HT1080 (cell line): Measurements from ENCODE around the gene CAPN8. TPM values are rescaled to one million over a fixed set of nuclear protein-coding genes. Genes with fewer than 3 reads are reported as not detected.

Source experiments
- DNase-seq: peaks from one replicate; pipeline ENCODE4 v3.0.0-alpha.2; 2015; ENCODE audit warnings: low read depth
- total RNA-seq: library from RNA; depleted of rRNA; stranded (reverse); fragments of >200 nt; shearing (Covaris generic); gene quantifications from 2 replicates; pipeline ENCODE4 v1.2.3, GENCODE V29; 2014

CAPN8 gene
- total RNA-seq, 1 experiment from 2014 or later, result not detected

DNA sequence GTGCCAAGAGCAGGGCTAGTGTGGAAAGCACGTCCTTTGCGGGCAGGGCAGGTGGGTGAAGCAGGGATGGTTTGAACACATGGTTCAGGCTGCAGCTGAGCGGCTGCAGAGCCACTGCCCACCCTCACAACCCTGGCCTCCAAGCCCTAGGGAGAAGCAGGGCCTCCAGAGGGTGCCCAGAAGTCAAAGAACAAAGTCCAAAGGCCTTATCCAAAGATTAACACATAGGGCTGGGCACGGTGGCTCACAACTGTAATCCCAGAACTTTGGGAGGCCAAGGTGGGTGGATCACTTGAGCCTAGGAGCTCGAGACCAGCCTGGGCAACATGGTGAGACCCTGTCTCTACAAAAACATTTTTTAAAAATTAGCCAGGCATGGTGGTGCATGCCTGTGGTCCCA is 46.8 kb downstream of the CAPN8 start:
- DNase-seq, result no peak

DNA sequence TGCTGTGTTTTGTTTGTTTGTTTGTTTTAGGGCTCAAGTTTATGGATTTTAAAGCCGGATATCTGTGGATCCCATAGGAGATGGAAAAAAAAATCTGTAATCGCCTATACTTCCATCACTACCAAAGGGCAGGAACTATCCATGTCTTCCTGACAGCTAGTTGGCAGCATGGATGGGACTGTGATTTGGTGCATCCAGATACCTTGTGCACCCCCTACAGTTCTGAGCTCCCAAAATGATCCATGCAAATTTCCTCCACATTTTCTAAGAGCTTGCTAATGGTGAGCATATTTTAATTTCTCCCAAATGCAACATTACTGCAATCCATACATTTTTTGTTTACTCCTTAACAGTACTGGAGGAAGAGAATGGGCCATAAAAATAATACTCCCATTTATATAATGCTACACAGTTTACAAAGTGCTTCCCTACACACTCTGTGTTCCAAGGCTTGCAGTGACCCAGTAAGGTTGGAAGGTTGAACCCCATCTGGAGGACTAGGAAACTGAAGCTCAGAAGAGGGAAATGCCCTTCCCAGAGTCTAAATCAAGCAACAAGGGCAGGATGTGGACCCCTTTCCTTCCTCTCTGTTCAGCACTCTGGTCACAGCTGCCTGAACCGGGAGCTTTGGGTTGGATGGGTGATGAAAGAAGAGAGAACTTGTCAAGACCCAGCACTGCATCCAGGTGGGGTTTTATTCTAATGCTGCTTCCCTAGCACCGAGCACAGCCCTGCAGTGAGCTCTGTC is 48.0 kb downstream of the CAPN8 start:
- DNase-seq, result no peak

DNA sequence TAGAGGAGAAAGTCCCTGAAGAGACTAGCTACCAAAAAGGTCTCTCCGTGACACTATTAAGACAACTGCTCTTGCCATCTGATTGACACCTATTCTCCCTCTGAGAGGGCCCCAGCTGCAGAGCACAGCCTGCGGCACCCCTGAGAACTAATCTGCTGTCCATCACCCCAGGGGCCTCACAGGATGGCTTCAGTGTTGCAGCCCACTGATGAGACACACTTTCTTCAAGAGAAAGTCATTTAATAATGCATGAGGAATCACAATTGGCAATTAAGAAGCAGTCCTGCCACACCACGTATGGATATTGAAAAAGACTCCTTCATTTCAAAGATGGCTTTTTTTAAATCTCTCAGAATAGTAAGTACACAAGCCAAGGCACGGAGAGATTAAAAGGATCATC is 48.9 kb downstream of the CAPN8 start:
- DNase-seq, result no peak

DNA sequence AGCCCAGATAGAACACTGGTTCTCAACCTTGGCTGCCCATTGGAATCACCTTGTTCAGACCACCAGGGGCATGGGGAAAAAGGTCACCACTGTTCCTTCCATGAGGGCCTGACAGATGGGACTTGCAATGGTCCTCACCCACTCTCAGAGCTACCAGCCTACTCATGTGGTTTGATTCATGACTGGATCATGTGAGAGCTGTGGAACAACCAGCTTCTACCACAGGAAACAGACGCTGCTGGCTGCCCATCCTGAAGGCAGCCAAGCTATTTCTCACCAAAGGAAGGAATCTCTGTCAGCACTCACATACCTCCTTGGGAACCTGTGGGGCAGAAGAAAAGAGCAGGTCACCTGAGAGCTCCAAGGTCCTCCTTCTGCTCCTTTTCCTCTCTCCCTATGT is 53.6 kb downstream of the CAPN8 start:
- no peak for DNase-seq

DNA sequence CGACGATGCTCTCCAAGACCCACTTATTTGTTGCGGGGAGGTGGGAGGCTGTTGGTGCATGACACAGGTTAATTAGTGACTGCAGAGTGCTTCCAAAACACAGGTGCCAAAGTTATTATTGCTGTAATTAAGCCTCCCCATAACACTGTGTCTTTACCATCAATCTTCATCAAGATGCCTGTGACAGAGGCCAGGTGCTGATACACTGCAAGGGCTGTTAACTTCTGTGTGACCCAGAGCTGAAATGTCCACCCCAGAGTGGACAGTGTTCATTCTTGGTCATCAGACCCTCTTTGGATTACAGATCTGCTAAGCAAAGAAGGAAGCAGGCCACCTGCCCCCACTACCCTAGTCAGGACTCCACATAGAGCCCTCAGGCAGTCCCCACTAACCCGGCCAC is 55.5 kb downstream of the CAPN8 start:
- no peak for DNase-seq

DNA sequence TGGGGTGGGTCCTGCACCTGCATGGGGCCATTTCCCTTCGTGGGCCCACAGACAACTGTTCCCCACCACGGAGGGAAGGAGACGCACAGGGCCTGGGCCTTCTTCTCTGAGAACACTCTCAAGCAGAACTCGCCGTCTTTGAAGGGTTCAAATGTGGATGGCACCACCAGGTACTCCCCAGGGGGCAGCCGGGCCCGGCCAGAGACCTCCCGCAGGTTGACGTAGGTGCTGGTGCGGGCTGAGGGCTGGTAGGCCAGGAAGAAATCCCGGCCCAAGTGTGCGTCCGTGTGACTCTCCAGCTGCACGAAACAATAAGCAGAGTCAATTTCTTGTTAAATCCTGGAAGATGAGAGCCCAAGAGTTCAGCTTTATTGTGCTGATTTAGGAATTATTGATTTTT is 56.4 kb downstream of the CAPN8 start:
- DNase-seq, result no peak

DNA sequence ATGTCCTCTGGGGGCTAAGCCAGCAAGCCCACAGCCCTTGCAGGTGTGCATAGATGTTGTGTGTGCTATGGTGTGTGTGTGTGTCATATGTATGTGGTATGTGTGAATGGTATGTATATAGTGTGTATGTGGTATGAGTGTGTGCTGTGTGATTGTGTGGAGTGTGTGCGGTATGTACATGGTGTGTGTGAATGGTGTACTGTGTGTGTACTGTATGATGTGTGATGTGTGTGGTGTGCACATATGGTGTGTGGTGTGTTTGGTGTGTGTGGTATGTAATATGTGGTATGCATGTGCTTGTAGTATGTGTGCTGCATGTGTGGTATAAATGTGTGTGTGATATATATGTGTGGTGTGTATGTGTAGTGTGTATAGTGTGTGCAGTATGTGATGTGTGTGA is 107.0 kb downstream of the CAPN8 start:
- DNase-seq, result no peak

DNA sequence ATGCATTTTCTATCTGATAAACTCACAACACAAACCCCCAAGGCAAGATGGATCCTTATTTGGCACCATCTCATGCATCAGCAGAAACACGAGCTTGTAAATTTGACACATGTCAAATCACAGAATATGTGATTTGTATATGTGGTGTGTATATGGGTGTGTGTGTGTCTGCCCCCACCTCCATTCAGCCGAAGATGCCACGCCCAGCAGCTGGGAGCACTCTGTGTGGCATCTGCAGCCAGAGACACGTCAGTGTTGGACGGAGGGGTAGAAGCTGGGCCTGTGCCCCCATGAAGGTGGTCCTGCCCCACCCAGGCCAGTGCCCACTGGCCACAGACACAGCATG is 108.4 kb downstream of the CAPN8 start:
- no peak for DNase-seq

DNA sequence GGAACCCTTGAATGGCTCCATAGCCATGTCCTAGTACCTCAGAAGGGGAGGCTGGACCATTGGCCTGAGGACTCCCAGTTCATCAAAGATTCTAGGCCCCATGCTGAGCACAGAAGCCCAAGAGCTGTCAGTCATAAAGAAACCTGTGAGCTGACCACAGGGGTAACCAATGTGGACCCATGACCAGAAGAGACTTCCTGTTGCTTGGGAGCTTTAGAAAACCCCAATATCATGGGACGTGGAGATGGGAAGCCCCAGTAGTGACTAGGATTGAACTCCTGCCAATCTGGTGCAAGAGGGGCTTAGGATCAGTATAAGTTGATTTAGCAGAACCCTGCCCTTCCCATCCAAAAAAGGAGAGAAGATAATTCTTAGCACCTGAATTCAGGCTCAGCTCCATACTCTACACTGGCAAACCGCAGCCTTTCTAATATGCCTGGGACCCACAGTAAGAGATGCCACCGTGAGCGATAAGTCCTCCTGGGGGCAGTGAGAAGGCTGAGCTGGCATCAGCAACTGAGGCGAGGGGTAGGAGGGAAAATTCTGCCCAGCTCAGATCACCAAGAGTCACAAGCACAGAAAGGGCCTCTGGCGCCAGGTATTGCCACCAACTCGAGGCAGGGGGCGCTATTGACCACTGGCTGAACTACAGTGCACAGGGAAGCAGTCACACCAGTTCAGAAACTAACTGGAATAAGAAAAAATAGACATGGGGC is 108.9 kb downstream of the CAPN8 start:
- peak; percentile 38 for DNase-seq

DNA sequence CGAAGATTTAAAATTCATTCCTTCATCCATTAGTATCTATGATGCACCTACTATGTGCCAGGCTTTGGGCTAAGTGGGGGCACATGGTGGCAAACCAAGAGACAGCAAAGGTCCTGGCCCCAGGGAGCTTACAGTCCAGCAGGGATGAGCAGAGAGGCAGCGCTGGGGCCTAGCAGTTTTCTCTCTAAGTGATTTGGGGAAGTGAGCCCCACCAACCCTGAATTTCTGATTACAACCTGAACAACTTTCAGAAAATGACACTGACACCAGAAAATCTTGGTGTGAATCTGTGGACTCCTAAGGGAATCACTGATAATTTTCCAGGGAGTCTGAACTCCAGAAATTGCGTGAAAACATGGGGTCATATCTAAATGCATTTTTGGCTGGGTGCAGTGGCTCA is 111.5 kb downstream of the CAPN8 start:
- DNase-seq, result no peak

DNA sequence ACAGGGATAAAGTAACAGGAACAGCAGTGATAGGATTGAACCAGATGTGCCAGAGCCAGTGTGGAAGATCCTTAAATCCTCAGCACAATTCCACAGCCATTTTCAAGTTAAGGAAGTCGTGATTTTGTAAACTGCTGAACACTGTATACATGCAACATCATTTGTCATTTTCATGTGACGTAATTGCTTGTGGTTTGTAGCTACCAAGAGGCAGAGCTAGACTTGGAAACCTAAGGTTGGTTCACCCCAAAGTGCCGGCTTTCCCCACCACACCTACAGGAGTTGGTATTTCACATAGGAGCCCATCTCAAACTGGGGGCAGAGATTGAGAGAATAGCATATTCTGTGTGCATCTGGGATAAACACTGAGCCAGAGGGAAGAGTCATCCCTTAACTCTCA is 113.9 kb downstream of the CAPN8 start:
- DNase-seq, result no peak

DNA sequence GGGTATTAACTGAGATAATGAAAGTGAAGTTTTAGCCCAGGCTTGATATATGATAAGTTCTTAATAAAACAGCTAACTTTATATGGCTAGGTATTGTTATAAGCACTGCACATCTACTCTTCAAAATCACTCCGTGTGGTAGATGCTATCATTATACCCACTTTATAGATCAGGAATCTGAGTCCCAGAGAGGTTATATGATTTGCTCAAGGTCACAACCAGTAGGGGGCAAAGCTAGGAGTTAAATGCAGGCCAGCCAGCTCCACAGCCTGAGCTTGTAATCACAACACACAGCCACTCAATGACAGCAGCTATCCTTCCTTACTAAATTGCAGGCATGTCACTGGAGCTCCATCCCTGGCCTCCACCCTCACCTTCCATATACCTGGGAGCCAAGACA is 115.8 kb downstream of the CAPN8 start:
- DNase-seq, result no peak

DNA sequence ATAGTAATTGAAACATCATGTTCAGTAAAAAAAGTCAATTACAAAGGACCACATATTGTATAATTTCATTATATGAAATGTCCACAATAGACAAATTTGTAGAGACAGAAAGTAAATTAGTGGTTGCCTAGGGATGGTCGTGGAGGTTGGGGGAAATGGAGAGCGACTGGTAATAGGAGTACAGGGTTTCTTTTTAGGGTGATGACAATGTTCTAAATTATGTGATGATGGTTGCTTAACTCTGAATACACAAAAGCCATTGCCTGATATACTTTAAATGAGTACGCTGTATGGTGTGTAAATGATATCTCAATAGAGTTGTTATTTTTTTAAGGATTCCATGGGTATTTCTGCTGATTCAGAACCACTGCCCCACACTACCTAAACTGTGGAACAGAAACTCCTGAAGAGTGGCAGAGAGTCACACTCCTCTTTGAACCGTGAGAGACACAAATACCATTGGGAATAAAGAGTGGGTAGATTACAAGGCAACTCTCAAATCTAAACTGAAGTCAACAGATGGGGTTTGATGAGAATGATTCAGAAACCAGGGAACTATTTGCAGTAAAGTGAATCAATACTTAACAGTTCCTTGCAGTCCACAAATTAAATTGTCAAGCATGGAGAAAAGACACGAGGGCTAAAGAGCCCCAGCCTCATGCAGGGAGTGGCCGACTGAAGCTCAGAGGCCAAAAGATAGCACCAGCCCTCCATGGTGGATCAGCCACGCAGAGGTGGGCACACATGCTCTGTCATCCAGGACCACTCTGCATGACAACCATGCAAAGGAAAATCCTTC is 118.0 kb downstream of the CAPN8 start:
- DNase-seq, result no peak

DNA sequence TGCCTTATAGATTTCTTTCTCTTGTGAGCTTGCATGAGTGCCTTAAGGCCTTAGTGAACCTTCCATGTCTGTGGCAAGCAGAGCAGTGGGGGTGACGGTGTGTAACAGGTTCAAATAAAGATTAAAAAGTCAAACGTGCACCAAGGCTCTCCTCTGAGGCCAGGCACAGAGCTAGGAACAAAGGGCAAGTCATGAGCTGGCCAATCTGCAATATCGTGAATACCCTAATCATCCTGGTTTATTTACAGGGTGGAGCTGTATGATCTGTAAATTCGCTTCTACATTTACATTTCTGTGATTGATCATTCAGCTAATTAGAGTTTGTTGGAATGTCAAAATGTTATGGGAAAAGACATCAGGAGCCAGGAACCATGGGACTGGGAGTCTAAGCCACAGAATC is 120.2 kb downstream of the CAPN8 start:
- no peak for DNase-seq

DNA sequence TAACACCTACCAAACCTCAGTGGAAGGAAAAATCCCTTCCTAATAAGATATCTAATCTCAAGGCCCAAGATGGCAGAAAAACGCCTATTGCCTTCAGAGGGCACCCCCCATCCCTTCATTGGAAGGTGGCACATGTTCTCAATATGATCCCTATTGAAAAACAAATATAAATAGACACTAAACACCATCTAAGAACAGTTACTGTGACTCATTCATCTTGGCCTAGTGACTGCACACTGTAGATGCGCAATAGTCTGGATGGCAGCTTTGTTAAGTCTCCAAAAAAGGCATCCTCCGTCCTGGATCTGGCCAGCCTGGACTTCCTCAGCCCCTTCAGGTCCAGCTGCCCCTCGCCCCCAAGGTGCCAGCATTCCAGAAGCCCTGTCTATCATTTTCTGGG is 121.9 kb downstream of the CAPN8 start:
- DNase-seq, result no peak

DNA sequence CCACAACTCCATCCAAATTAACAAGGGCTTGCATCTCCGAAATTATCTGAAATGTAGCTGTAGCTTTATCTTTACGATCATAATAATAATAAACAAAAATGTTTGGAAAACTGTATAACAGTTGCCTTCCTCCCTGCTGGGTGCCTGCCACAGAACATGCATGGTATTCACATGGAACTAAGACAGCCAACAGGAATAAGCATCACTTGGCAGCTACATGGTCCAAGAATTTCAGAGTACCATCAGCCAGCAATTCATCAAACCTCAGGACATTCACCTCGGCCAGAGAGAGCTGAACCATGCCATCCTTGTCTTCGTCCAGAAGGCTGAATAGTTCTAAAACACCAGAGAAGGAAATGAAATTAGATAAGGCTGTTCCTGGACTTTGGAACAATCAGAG is 122.7 kb downstream of the CAPN8 start:
- no peak for DNase-seq

DNA sequence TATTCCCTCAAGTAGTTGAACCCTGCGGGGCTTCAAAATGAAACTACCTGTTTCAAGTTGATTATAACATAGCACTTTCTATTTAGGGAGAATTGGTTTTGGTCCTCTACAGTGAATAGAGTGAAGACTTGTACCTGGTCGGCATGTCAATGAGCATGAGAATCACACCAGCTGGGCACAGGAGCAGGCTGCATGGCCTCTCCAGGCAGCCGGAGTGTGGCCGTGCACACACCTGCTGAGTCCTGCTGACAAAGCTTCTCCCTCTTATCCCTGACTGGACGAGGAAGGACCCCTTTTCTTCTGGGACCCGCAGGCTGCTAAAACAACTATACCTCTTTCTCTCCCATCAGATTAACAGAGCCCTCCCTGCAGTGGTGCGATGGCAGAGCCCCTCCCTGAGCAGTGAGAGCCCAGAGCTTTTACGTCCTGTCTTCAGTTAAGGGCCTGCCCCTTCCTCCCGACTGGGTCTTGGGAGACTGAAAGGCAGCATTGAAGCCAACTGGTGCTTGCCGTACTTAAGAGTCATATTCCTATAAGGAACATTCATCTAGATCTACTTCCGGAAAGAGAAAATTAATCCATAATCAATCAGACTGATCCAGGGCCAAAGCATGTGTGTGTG is 124.9 kb downstream of the CAPN8 start:
- no peak for DNase-seq

DNA sequence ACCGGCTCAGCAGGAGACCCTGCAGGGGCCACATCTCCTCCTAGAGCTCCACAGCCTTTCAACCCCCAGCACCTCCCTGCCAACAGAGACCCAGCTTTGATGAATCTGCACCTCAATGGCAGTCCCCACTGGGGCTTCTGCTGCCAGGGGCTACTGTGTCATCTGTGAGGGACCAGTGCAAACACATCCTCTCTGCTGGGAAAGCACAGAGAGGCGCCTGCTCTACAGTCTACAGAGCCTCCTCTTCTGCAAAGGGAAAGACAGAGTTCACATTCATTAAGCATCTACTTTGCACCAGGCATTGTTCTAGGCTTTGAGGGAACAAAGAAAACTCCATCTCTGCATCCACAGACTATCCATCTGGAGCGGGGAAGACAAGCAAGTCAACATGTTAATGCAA is 125.8 kb downstream of the CAPN8 start:
- no peak for DNase-seq

DNA sequence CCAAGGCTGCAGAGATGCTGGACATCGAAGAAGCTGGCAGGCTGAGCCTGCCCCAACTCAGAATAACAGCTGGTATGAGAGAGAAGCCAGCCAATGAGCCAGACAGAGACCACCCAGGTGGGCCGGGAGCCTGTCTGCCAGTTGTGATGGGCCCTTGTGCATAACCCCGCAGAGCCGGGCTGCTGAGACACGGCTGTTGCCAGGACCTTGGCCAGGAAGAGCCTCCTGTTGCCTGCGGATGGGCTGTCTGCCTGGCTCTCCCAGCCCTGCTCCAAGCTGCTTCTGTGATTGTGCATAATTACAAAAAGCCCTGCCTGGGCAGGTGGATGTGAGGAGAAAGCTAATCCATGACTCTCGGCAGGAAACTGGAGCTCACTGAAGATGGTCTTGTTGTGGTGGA is 126.5 kb downstream of the CAPN8 start:
- no peak for DNase-seq

DNA sequence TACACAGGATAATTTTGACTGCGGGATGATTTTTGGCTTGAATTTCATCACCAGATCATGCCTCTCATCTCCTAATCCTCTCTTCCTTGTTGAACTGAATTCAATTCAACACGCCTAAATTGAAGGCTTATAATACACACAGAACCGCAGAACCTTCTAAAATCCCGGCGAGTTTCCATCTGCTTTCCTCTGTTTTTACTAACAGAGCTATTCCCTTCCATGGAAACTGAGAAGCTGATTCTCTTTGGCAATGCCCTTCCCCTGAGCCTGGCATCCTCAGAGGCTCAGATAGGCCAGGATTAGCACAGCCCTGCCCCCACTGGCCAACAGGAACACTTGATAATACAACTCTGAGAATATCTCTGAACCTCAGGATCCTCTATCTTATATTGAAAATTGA is 130.2 kb downstream of the CAPN8 start:
- DNase-seq, result no peak

DNA sequence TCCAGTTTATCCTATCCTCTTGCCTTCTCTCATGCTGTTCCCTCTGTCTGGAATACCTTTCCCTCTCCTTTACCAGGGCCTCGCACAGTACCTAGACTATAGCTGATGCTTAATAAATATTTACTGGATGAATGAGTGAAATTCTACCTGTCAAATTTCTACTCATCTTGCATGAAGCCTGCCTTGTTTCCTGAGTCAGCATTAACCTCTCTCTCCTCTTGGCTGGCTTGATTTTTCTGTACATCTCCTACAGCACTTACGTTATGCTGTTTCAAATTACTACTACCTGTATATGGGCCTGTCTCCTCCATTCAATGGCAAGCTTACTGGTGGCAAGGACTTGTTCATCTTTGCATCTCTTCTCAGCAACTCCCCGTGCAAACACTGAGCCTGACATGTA is 130.8 kb downstream of the CAPN8 start:
- DNase-seq, result no peak

DNA sequence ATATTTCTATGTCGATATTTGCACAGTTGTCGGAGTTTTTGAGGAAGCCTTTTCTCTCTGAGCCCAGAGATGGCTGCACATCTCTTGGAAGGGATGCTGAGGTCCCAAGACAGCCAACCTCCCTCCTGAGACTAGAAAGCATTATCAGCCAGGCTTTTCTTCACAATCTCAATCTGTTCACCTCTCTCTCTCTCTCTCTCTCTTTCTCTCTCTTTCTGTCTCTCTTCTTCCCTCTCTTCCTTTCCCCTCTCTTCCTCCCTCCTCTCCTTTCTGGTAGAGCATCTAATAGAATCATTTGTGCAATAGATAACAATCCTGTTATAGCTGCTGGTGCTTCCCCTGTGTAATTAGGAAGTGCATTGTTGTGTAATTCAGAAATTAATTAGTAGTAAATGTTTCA is 131.8 kb downstream of the CAPN8 start:
- no peak for DNase-seq
